ENCODE data around the gene IGFBP1. TPM values are rescaled to one million over a fixed set of nuclear protein-coding genes. Genes with fewer than 3 reads are reported as not detected.

Gene IGFBP1
- total and polyA plus RNA-seq, 2 of the 13 experiments (the other 11 are each of a cell fraction or from before 2014, with no cell fraction given), result 5.4 to 885 TPM

DNA sequence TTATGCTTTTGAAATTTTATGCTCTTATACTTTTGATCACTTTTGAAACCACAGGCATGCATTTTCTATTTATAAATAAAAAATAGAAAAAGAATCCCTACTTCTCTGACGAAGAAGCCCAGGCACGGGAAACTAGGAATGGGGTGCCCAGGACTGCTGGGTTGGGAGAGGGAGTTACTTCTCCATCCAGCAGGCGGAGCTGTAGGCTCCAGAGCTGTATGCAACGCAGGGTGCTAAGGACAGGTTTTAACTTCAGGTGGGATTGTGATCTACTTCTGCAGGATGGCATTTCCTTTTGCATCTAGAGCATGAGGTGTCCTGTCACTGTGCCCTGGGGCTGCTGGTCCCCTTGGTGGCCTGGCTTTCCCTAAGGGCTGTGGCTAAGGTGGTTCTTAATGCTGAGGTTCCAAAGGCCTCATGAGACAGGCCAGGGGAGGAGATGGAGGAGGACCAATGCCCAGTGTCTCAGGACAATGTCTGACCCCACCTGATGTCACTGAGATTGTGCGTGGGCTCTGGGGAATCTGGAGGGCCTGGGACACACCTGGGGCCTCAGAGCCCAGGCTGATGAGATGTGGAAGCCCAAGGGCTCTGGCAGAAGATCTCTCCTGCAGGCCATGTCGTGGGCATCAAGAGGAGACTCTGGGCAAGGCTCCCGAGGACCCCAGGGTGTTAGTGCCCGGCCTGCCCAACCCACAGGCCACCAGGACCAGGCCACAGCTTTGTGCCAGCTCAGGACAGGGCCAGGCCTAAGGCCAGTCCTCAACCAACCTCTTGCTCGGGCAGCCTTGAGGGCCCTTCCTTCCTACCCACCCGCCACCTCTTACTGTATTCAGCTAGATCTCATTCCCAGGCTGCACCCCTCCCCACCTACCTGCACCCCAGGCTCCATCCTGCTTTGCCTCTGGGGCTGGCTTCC, 15.9 kb upstream of the IGFBP1 start (continued):
- TF ChIP-seq MXI1 (IDR thresholded peaks at IDR 0.05; ENCODE audit: borderline replicate concordance, low read depth, low read length), result no peak
- TF ChIP-seq SYNCRIP (IDR thresholded peaks at IDR 0.05; ENCODE audit: insufficient read depth, low read depth, low read length), result no peak
- 0 out of 2 replicates have a peak, but pooled peaks have one; percentile 33 for TF ChIP-seq FOSL2 (CRISPR knock-in tag; IDR thresholded peaks at IDR 0.05)
- TF ChIP-seq SALL1 (CRISPR knock-in tag; IDR thresholded peaks at IDR 0.05), result peak; percentile 58
- TF ChIP-seq ZNF501 (CRISPR knock-in tag; IDR thresholded peaks at IDR 0.05), result peak; percentile 79
- TF ChIP-seq HOXA5 (CRISPR knock-in tag; IDR thresholded peaks at IDR 0.05), result no peak
- TF ChIP-seq, protein P1, sequence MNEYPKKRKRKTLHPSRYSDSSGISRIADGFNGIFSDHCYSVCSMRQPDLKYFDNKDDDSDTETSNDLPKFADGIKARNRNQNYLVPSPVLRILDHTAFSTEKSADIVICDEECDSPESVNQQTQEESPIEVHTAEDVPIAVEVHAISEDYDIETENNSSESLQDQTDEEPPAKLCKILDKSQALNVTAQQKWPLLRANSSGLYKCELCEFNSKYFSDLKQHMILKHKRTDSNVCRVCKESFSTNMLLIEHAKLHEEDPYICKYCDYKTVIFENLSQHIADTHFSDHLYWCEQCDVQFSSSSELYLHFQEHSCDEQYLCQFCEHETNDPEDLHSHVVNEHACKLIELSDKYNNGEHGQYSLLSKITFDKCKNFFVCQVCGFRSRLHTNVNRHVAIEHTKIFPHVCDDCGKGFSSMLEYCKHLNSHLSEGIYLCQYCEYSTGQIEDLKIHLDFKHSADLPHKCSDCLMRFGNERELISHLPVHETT (CRISPR knock-in tag; conservative IDR thresholded peaks at IDR 0.05), result no peak
- peak; percentile 60 for TF ChIP-seq THAP11 (CRISPR knock-in tag; IDR thresholded peaks at IDR 0.05)
- TF ChIP-seq, protein P2, sequence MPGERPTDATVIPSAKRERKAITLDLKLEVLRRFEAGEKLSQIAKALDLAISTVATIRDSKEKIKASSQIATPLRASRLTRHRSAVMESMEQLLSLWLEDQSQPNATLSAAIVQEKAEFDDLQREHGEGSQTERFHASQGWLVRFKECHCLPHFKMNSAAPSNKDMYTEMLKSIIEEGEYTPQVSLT (CRISPR knock-in tag; IDR thresholded peaks at IDR 0.05; ENCODE audit: borderline replicate concordance, low read depth), result no peak
- peak; percentile 45 for TF ChIP-seq TEAD3 (CRISPR knock-in tag; optimal IDR thresholded peaks at IDR 0.05; ENCODE audit: borderline replicate concordance)
- TF ChIP-seq ASH2L (IDR thresholded peaks at IDR 0.05; ENCODE audit: insufficient read length, low read depth, low read length), result no peak
- TF ChIP-seq HNF4A (CRISPR knock-in tag; IDR thresholded peaks at IDR 0.05), result no peak
- no peak for TF ChIP-seq TCF12 (IDR thresholded peaks at IDR 0.05)
- TF ChIP-seq TCF12 (CRISPR knock-in tag; IDR thresholded peaks at IDR 0.05), result no peak
- TF ChIP-seq ZFX (CRISPR knock-in tag; IDR thresholded peaks at IDR 0.05; ENCODE audit: low read depth), result peak; percentile 15; the same call in 1 of the 2 replicates
- TF ChIP-seq, protein P3, sequence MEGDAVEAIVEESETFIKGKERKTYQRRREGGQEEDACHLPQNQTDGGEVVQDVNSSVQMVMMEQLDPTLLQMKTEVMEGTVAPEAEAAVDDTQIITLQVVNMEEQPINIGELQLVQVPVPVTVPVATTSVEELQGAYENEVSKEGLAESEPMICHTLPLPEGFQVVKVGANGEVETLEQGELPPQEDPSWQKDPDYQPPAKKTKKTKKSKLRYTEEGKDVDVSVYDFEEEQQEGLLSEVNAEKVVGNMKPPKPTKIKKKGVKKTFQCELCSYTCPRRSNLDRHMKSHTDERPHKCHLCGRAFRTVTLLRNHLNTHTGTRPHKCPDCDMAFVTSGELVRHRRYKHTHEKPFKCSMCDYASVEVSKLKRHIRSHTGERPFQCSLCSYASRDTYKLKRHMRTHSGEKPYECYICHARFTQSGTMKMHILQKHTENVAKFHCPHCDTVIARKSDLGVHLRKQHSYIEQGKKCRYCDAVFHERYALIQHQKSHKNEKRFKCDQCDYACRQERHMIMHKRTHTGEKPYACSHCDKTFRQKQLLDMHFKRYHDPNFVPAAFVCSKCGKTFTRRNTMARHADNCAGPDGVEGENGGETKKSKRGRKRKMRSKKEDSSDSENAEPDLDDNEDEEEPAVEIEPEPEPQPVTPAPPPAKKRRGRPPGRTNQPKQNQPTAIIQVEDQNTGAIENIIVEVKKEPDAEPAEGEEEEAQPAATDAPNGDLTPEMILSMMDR (CRISPR knock-in tag; IDR thresholded peaks at IDR 0.05), result peak; percentile 89
- TF ChIP-seq, protein P4, sequence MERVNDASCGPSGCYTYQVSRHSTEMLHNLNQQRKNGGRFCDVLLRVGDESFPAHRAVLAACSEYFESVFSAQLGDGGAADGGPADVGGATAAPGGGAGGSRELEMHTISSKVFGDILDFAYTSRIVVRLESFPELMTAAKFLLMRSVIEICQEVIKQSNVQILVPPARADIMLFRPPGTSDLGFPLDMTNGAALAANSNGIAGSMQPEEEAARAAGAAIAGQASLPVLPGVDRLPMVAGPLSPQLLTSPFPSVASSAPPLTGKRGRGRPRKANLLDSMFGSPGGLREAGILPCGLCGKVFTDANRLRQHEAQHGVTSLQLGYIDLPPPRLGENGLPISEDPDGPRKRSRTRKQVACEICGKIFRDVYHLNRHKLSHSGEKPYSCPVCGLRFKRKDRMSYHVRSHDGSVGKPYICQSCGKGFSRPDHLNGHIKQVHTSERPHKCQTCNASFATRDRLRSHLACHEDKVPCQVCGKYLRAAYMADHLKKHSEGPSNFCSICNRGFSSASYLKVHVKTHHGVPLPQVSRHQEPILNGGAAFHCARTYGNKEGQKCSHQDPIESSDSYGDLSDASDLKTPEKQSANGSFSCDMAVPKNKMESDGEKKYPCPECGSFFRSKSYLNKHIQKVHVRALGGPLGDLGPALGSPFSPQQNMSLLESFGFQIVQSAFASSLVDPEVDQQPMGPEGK (CRISPR knock-in tag; IDR thresholded peaks at IDR 0.05), result no peak
- TF ChIP-seq MYC (CRISPR knock-in tag; IDR thresholded peaks at IDR 0.05; ENCODE audit: borderline replicate concordance), result no peak
- TF ChIP-seq XRCC5 (optimal IDR thresholded peaks at IDR 0.05; ENCODE audit: low read length), result peak; percentile 67
- TF ChIP-seq ZNF703 (CRISPR knock-in tag; IDR thresholded peaks at IDR 0.05; ENCODE audit: borderline replicate concordance), result no peak
- TF ChIP-seq, protein P5, sequence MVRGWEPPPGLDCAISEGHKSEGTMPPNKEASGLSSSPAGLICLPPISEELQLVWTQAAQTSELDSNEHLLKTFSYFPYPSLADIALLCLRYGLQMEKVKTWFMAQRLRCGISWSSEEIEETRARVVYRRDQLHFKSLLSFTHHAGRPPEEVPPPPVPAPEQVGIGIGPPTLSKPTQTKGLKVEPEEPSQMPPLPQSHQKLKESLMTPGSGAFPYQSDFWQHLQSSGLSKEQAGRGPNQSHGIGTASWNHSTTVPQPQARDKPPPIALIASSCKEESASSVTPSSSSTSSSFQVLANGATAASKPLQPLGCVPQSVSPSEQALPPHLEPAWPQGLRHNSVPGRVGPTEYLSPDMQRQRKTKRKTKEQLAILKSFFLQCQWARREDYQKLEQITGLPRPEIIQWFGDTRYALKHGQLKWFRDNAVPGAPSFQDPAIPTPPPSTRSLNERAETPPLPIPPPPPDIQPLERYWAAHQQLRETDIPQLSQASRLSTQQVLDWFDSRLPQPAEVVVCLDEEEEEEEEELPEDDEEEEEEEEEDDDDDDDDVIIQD (CRISPR knock-in tag; IDR thresholded peaks at IDR 0.05; ENCODE audit: low read depth), result 0 out of 2 replicates have a peak, but pooled peaks have one; percentile 22

Measured in HepG2 (cell line).